ENCODE measurements around the gene CUX1. TPM values are rescaled to one million over a fixed set of nuclear protein-coding genes. Genes with fewer than 3 reads are reported as not detected.
"Not testable (repeated sequence)": the region's sequence is repeated elsewhere in the genome, so short reads cannot be mapped to it uniquely, and the experiment has no call there.

The CUX1 gene
- total RNA-seq, 1 donor from 2014 or later = 97.4 TPM

DNA sequence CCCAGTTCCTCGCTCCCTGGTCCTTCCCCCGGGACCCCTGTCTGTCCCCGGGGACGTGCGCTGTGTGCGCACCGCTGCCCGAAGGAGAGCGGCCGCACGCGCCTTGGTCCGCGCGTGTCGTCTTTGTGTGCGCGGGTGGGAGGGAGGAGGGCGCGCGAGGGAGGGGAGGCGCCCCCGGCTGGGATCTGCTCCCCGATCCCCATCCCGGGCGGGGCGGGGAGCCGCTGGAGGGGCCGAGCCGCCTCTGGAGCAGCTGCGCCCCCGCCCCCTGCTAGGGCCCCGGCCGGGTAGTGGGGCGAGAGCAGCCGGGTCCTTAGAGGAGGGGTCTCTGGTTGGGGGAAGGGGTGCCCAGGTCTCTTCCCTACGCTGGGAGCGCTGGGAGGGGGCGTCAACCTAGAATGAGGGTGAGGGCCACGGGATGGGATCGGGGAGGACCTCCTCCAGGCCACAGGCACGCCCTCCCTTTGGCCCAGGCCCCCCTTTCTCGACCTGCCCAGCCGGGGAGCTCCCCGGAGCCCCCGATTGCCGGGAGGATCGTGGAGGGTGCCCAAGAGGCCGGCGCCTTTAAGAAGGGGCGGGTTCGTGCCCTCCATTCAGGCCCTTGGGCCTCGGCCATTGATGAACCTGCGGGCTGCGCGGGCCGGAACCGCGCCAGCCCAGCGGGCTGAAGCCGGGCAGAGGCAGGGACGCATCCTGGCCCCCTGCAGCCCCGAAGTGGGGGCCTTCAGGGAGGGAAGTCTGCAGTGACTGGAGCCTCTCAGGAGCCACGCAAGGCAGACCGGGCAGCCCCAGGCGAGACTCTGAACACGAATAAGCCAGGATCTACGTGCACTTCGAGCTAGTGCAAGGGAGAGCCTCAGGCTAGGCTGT lies 469.9 kb downstream of the CUX1 start:
- peak; percentile 56 for ATAC-seq (ENCODE audit: poor library complexity)
- intact Hi-C loops (cut with DNase I) = no loop called here
- peak; percentile 59 for DNase-seq

DNA sequence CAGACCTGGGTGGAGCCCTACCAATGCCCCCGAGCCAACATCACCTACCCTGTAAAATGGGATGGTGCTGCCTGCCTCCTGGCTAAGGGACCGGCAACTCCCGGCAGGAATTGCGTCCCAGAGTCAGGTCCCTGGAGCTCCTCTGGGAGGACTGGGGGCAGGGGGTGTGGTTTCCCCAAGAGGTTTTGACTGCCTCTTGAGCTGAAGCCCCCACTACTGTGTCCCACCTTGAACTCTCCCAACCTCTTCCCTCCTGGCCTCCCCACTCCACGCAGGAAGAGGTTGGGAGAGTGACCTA lies 470.5 kb downstream of the CUX1 start:
- DNase-seq (no peak), ATAC-seq (ENCODE audit: poor library complexity) (no peak)
- intact Hi-C loops (cut with DNase I) = no loop called here

DNA sequence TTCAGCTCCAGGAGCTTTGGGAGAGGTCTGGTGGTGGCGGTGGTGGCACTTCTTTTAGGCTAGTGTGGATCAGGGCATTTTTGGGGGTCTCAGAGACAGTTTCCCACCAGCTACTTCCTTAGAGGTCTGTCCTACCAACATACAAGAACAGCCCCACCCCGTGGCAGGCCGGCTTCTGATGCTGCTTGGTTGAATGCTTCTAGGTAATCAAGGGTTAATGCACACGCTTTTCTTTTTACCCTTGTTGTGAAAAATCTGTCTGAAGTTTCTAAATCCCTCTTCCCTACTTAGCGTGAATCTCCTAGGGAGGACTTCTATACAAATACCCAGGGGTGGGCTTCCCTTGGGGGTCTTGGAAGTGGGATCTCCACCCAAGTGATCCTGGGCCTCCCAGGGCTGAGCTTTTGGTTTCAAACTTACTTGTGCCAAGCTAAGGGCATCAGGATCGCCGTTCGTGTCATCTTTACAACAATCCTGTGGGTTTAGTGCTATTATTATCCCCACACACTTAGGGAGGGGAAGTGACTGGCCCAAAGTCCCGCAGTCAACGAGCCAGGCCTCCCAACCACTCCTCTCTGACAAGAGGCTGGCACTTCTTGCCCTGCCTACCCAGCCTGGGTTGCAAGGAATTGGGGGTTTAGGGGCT lies 471.0 kb downstream of the CUX1 start:
- intact Hi-C loops (cut with DNase I) = no loop called here
- ATAC-seq (ENCODE audit: poor library complexity) (no peak), DNase-seq (no peak)

DNA sequence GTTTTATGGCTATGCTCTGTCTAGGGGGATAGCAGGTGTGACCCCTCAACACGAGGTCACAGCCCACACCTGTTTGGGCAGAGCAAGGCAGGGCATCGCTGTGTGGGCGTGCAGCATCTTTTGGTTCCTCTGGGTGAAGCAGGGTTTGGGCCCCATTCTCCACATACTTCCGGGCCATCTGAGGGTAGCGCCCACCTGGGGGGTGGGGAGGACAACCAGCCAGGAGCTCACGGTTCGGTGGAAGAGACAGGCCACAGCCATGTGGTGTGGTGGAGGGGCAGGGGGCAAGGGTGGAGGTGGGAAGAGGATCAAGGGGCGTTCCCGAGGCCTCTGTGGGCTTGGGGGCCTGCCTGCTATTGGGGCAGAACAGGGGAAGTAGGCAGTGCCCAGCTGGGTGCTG lies 471.6 kb downstream of the CUX1 start:
- intact Hi-C loops (cut with DNase I) = no loop called here
- no peak for ATAC-seq (ENCODE audit: poor library complexity)
- no peak for DNase-seq

DNA sequence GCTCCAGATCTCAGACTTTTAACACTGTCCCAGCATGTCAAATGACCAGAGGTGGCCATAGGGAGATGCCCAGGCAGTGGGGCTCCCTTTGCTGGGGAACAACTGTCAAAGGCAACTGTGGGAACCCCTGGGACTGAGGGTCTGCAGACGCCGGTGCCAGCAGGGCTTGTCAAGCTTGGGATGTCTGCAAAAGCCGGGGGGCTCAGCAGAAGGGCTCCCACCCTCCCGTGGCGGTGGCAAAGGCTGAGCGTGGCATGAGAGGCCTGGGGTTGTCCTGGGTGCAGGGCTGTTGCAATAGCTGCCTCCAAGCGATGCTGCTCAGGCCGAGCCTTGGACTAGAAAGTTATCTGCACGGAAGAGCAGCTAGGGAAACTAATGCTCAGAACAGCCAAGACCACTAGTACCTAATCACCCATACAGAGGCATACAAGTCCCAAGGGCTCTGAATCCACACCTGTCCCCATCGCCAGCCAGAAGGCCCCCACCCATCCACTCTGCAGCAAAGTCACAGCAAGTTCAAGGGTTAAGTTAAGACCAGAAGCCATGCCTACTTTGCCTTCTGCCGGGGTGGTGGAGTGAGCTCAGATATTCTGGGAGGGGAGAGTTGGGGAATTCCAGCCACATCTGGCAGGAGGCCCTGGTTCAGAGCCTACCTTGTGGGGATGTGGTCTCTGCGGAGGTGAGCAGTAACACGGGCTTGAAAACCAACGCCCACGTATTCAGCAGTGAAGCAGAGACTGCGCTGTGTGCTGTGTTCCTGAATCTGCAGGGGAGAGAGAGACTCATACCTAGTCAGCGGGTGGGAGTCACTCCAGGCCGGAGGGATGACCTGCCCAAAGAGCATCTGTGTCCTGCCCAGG lies 473.9 kb downstream of the CUX1 start:
- intact Hi-C loops (cut with DNase I) = no loop called here
- DNase-seq (no peak), ATAC-seq (ENCODE audit: poor library complexity) (no peak)

DNA sequence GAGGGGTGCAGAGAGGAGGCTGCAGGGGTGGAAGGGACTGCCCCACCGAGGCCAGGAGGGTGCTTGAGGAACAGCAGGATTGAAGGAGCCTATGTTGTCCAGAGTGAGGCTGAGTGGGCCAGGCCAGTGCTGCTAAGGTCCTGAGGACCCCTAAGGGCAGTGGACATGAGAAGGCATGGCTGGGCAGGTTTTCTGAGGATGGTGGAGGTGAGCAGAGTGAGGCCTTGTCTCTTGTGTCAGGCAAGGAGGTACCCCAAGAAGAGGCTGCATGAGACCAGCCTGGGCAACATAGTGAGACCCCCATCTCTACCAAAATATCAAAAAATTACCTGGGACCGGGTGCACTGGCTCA lies 474.5 kb downstream of the CUX1 start:
- ATAC-seq (ENCODE audit: poor library complexity) = no peak
- intact Hi-C loops (cut with DNase I) = no loop called here
- DNase-seq = no peak

DNA sequence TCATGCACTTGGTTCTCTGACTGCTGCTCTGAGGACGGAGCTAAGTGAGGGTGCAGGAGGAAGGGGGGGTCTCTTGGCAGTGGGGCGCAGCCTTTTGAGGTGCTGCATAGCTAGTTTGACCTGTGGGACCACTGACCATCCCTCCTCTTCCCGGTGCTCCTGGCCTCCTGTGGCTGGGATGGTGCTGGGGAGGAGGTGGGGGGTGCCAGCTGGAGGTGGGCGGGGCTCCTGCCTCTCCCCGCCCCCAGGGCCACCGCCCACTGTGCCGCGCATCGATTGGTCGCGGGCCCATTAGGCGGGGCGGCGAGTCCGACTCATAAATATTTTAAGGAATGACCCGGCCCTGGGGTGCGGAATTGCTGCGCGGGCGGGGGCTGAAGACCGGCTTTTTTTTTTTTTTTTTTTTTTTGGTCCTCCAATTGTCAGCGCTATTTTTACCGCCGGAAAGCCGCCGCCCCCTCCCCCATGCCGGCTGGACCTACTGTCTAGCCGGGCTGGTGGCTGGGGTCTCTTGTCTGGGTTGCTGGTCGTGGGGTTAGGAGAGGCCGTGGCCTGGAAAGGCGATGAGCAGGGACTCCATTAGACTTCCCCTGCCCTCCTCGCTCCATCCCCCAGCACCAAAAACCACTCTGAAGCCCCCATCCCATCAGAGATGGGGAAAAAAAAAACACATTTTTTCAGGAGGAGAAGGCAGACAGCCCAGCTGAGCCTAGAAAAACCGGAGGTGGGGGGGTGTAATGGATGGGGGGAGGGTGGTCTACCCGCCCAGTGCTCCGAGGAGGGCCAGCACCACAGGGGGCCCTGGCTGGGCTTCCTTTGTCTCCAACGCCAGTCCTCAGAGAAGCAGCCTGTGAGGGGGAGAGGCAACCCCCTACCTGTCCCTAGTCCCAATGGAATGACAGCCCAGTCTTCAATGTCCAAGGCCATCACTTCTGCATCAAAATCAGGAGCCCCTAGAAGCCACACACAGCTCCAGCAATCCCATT lies 475.7 kb downstream of the CUX1 start:
- intact Hi-C loops (cut with DNase I) = no loop called here
- no peak for DNase-seq
- no peak for ATAC-seq (ENCODE audit: poor library complexity)

DNA sequence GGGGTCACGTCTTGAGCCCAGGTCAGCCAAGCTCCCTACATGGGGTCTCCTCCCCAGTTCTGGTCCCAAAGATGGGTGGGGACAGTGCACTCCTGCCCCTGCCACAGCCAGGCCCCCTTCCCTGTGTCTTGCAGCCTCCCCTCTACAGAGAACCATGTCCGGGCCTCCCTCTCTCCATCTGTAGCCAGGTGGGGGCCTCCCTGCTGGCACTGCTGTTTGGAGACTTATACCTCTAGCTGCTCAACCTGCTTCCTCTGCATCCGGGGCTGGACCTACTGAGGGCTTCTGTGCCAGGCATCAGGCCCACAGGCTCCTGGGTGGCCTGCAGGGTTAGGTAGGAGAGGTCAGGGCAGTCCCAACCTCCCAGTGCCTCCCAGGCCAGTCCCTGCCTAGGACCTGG lies 477.2 kb downstream of the CUX1 start:
- no peak for DNase-seq
- no peak for ATAC-seq (ENCODE audit: poor library complexity)
- intact Hi-C loops (cut with DNase I) = no loop called here

DNA sequence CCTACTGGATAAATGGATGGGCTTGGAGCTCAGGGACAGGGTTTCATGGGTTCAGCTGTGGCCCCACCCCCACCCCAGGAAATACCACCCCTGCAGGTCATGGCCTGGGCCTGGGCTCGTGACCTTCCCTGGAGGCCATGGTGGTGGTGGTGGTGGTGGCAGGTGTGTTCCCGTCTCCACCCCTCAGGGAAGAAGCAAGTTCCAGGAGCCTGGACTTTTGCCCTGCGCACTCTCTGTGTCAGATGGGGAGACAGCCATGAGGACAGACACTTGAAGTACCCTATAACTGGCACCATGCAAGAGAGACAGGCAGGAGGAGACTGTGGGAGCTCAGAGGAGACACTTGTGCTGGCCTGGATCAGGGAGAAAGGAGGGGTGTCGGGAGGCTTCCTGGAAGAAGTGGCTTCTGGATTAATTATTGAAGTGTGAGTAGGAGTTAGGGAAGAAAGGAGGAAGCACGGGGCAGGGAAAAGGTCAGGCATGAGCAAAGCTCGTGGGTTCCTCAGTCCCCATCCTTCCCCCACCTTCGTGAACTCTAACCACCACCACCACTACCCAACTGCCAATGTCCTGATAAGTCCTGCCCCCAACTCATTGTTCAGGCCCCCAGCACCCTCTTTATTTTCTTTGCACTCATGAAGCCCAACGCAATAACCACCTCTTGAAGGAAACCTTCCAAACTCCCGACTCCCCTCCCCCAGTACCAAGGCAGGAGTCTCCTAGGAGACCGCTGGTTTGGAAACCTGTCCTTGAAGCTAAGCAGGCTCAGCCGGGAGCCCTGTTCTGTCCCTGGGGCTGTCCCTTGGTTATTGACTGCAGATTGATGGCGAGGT lies 478.1 kb downstream of the CUX1 start:
- intact Hi-C loops (cut with DNase I) = no loop called here
- ATAC-seq (ENCODE audit: poor library complexity) (no peak), DNase-seq (no peak)

DNA sequence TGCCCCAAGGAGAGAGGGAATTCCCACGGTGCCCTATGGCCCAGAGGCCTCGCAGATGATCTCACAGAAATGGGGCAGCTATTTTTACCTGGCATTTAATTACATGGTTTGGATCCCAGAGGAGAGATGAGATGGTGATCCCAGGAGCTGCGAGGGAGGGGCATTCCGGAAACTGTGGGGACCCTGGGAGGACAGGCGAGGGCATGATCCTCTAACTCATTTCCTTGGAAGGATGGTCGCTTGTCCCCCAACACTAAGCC lies 478.7 kb downstream of the CUX1 start:
- no peak for ATAC-seq (ENCODE audit: poor library complexity)
- no peak for DNase-seq
- intact Hi-C loops (cut with DNase I) = no loop called here

DNA sequence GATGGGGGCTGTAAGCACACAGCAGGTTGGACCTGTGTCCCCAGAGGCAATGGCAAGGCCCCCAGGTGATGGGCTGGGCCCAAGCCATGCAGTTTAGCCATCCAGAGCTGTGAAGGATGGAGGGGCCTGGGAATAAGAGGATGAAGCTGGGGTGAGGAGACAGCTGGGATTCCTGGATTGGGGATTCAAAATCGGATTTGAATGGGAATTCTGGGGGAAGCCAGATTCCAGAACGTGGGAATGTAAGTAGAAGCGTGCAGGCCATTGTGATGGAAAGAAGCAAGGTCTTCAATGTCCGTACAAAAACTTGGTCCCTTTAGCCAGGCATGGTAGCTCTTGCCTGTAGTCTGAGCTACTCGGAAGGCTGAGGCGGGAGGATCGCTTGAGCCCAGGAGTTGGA lies 479.1 kb downstream of the CUX1 start:
- intact Hi-C loops (cut with DNase I) = no loop called here
- ATAC-seq (ENCODE audit: poor library complexity) = no peak
- no peak for DNase-seq

DNA sequence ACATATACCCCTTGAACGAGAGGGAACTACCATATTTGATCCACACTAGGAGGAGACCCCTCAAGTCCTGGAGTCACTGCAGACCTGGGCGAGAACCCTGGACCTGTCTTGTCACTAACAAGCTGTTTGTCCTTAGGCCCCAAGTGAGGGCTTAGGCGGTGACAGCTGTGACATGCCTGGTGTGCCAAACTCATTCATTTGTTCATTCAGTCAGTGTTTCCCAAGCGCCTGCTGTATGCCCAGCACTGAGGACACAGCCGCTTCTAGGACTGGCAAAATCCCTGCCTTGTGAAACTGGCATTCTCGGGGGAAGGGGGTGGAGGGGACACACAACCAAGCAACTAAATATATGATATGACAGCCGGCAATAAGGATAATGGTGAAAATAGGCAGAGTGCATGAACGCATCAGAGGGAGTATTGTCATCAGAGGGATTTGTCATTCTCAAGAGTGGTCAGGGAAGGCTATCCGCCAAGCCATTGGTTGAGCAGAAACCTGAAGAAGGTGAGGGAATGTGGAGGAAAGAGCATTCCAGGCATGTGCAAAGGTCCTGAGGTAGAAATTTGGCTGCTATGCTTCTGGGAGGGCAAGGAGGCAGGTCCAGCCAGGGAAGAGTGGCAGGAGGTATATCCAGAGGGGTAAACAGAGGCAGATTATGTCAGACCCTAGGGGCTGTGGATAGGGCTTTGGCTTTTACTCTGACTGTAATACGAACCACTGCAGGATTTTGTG lies 480.2 kb downstream of the CUX1 start:
- intact Hi-C loops (cut with DNase I) = no loop called here
- ATAC-seq (ENCODE audit: poor library complexity) (no peak), DNase-seq (no peak)

DNA sequence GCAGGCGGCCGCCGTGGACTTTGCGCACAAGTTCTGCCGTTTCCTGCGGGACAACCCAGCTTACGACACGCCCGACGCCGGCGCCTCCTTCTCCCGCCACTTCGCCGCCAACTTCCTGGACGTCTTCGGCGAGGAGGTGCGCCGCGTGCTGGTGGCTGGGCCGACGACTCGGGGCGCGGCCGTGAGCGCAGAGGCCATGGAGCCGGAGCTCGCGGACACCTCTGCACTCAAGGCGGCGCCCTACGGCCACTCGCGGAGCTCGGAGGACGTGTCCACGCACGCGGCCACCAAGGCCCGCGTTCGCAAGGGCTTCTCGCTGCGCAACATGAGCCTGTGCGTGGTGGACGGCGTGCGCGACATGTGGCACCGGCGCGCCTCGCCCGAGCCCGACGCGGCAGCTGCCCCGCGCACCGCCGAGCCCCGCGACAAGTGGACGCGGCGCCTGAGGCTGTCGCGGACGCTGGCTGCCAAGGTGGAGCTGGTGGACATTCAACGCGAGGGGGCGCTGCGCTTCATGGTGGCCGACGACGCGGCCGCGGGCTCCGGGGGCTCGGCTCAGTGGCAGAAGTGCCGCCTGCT lies 483.3 kb downstream of the CUX1 start:
- intact Hi-C loops (cut with DNase I) = no loop called here
- ATAC-seq (ENCODE audit: poor library complexity) (peak; percentile 26), DNase-seq (no peak)

DNA sequence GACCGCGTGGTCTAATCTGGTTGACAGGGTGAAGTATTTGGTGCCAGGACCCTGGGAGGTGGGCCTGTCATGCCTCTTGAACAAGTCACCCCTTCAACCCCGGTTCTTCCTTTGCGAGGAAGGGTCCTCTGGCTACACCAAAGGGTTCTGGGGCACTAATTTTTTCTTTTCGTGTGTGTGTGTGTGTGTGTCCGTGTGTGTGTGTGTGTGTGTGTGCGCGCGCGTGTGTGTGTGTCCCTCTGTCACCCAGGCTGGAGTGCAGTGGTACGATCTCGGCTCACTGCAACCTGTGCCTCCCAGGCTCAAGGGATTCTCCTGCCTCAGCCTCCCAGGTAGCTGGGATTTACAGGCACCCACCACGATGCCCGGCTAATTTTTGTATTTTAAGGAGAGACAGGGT lies 483.9 kb downstream of the CUX1 start:
- ATAC-seq (ENCODE audit: poor library complexity); intact Hi-C loops (cut with DNase I); DNase-seq: not testable (repeated sequence)

DNA sequence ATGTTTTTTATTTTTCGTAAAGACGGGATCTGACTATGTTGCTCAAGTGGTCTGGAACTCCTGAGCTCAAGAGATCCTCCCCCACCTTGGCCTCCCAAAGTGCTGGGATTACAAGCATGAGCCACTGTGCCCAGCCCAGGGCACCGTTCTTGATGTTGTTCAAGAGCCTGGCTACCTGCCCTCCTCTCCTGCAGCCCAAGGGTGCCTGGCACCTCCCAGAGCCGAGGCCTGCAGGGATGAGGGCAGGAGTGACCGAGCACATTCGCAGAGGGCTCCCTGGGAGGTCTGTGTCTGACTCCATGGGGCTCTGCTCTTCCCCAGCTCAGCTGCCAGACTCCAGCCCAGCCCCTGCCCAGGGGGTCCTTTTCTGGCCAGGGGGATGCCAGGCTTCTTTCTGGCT lies 484.6 kb downstream of the CUX1 start:
- DNase-seq (no peak), ATAC-seq (ENCODE audit: poor library complexity) (no peak)
- intact Hi-C loops (cut with DNase I) = no loop called here

DNA sequence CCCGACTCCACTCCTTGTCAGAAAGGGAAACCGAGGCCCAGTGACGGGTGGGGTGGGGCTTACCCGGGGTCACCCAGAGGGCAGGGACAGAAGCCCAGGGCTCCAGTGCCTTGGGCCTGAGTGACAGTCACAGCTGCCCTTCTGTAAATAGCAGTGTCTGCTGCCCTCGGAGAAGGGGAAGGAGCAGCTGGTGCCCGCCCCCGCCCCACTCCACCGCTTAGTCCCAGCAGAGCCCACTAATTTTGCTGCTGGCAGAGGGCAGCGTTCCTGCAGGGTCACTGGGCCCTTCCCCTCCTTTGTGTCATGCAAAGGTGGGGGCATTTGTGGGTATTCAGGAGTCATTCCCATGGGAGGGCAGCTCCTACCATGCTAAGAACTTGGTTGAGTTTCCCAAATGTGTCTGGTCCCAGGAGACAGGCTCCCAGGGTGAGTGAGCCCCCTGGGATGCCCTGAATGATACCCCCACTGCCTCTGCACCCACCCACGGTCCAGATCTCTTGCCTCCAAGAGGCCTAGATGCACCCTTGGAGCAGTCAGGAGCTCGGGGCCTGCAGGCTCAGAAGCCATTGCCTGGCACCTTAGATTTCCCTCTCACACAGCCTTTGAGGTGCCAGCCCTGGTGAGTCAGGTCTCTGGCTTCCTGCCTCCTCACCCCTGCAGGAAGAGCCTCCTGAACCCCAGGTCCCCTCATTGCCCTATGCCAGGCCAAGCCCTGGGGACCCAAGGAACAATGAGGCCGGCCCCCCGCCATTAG lies 486.4 kb downstream of the CUX1 start:
- no peak for DNase-seq
- intact Hi-C loops (cut with DNase I) = no loop called here
- no peak for ATAC-seq (ENCODE audit: poor library complexity)
